GM12892 (cell line): ENCODE results near the gene MYORG.

Experiments used
- POLR2A ChIP-seq: IDR thresholded peaks from 2 replicates; pipeline ENCODE4 v1.6.1; 2011; ENCODE audit warnings: low read depth, low read length, control low read depth
- POLR2AphosphoS5 ChIP-seq: IDR thresholded peaks from 2 replicates; pipeline ENCODE4 v1.6.1; 2011; ENCODE audit warnings: low read depth, low read length, control low read depth
- TAF1 ChIP-seq: IDR thresholded peaks from 2 replicates; pipeline ENCODE4 v1.6.1; 2011; ENCODE audit warnings: low read depth, mild to moderate bottlenecking, control low read depth, low read length, borderline replicate concordance

GRCh38 chr9:34343090-34343489 is 33.6 kb downstream of the MYORG start:
- TF ChIP-seq POLR2A = no peak
- no peak for TF ChIP-seq TAF1
- TF ChIP-seq POLR2AphosphoS5 = no peak
